ENCODE data around the gene ZNF836. TPM values are rescaled to one million over a fixed set of nuclear protein-coding genes. Genes with fewer than 3 reads are reported as not detected.

ZNF836 gene
- total and polyA plus RNA-seq, 9 of the 15 experiments (the other 6 are each of a cell fraction or from before 2014, with no cell fraction given): 0.24 to 0.69 (median 0.64) TPM; not detected in 2

- TF ChIP-seq E2F6 (IDR thresholded peaks at IDR 0.05; ENCODE audit: borderline replicate concordance in 1 of 2, extremely low read depth in 1 of 2, insufficient read depth in 1 of 2, insufficient read length in 1 of 2, low read depth in 1 of 2, low read length in 1 of 2, poor library complexity in 1 of 2, severe bottlenecking in 1 of 2) (no peak), CEBPG (CRISPR knock-in tag; IDR thresholded peaks at IDR 0.05) (no peak), CEBPG (tag; conservative IDR thresholded peaks at IDR 0.05 in 1 of 2, IDR thresholded peaks at IDR 0.05 in 1 of 2) (peak in 1 of 2 experiments; percentile 71; a peak in 2 of 4 replicates), BMI1 (IDR thresholded peaks at IDR 0.05; ENCODE audit: low read length) (no peak), ZBTB2 (IDR thresholded peaks at IDR 0.05) (no peak), IRF2 (CRISPR knock-in tag; IDR thresholded peaks at IDR 0.05) (no peak), ETV6 (IDR thresholded peaks at IDR 0.05; ENCODE audit: borderline replicate concordance in 1 of 2, low read depth in 2 of 2, low read length in 1 of 2) (no peak), ETV6 (CRISPR knock-in tag; IDR thresholded peaks at IDR 0.05; ENCODE audit: borderline replicate concordance) (no peak), NEUROD1 (IDR thresholded peaks at IDR 0.05; ENCODE audit: borderline replicate concordance, low read depth, low read length, partially characterized antibody) (no peak), ELK3 (CRISPR knock-in tag; IDR thresholded peaks at IDR 0.05) (no peak)
These were observed 40.6 kb upstream of the ZNF836 start (continued) for GRCh38 chr19:52211926-52212571.

Data from K562 (cell line).